ENCODE results near the gene ZNF366. TPM values are rescaled to one million over a fixed set of nuclear protein-coding genes. Genes with fewer than 3 reads are reported as not detected.

The ZNF366 gene
- total RNA-seq, 4 donors from 2014 or later = 2.8 to 6.5 (median 4.9) TPM

DNA sequence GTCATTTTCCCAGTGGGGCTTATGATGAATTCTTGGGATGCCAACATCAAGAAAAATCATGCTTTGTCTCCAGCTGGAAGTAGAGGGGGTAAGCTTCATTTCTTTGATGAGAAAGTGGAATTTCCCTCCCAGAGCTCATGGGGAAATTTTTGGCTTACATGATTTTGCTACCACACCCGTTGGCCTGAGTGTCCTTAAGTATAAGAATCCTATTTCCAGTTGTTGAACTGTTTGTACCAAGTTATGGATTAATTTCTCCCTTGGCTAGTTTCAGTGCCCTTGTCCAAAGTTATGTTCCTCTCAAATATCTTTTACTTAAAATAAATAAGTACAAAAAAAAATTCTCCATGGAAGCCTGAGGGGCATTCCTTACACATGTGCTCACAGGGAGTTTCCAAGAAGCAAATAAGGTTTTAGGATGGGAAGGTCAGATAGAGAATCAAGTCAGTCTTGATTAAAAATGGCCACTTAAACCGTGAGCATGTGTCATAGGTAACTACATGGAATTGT is 104.8 kb downstream of the ZNF366 start:
- H3K27me3 ChIP-seq = no peaks in the 10 kb centered on the region
- peaks cover 5 to 16% (median 11%) of the 10 kb centered on the region in 3 donors for H3K4me1 ChIP-seq
- no peak for TF ChIP-seq POLR2A (IDR thresholded peaks at IDR 0.05)
- TF ChIP-seq, protein P1, sequence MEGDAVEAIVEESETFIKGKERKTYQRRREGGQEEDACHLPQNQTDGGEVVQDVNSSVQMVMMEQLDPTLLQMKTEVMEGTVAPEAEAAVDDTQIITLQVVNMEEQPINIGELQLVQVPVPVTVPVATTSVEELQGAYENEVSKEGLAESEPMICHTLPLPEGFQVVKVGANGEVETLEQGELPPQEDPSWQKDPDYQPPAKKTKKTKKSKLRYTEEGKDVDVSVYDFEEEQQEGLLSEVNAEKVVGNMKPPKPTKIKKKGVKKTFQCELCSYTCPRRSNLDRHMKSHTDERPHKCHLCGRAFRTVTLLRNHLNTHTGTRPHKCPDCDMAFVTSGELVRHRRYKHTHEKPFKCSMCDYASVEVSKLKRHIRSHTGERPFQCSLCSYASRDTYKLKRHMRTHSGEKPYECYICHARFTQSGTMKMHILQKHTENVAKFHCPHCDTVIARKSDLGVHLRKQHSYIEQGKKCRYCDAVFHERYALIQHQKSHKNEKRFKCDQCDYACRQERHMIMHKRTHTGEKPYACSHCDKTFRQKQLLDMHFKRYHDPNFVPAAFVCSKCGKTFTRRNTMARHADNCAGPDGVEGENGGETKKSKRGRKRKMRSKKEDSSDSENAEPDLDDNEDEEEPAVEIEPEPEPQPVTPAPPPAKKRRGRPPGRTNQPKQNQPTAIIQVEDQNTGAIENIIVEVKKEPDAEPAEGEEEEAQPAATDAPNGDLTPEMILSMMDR (IDR thresholded peaks at IDR 0.05) = no peak
- TF ChIP-seq POLR2AphosphoS5 (IDR thresholded peaks at IDR 0.05) = peak; percentile 72
- no peak for TF ChIP-seq EP300 (IDR thresholded peaks at IDR 0.05)
- H3K27ac ChIP-seq = peak overlapping the region; percentile 56 to 71 (median 68)
- H3K36me3 ChIP-seq = no peaks in the 10 kb centered on the region
- peaks cover 0 to 22% (median 3%) of the 10 kb centered on the region in 3 donors for H3K9me3 ChIP-seq
- 3 to 27% methylated on average over 2 of the region's 2 CpGs for WGBS, 2 donors (ENCODE audit: low coverage in 1 of 2)
- peak; percentile 77 for ATAC-seq
- no peak overlapping the region for H3K4me3 ChIP-seq

DNA sequence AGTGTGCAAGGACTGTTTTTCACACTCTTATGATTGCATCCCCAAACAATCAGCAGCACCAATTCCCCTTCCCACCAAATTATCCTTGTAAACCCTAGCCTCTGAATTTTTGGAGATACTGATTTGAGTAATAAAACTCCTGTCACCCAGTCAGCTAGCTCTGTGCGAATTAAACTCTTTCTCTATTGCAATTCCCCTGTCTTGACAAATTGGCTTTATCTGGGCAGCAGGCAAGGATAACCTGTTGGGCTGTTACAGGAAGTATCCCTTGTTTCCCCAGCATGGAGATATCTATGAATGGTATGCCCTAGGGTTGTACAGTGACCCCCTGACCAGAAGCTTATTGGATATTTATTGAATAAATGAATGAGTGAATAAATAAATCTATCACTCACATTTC is 106.3 kb downstream of the ZNF366 start:
- no peak for ATAC-seq
- Histone ChIP-seq H3K36me3 (no peaks in the 10 kb centered on the region), H3K27me3 (no peaks in the 10 kb centered on the region), H3K27ac (no peak overlapping the region), H3K9me3 (peaks cover 0 to 22% (median 3%) of the 10 kb centered on the region in 3 donors), H3K4me3 (no peak overlapping the region), H3K4me1 (peaks cover 5 to 16% (median 11%) of the 10 kb centered on the region in 3 donors)
- WGBS, 2 donors (ENCODE audit: low coverage in 1 of 2) = 33 to 100% methylated on average over 1 of the region's 1 CpG
- TF ChIP-seq POLR2A (IDR thresholded peaks at IDR 0.05) (no peak), POLR2AphosphoS5 (IDR thresholded peaks at IDR 0.05) (no peak), EP300 (IDR thresholded peaks at IDR 0.05) (no peak)
- TF ChIP-seq, protein P1 (IDR thresholded peaks at IDR 0.05) = no peak

DNA sequence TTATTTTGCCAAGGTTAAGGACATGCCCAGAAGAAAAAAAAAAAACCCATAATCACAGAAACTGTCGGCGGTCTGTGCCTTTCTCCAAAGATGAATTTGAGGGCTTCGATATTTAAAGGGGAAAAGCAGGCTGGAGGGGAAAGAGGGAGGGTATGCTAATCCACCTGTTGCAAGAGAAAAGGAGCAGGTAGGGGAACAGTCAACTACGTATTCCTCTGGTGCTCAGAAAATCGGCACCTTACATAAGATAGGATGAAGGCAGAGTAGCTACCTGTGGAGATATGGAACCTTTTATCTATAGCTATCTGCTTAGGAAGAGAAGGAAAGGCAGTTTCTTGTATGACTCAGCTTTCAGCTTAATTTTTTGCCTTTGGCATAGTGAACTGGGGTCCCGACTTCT is 109.4 kb downstream of the ZNF366 start:
- no peak for TF ChIP-seq EP300 (IDR thresholded peaks at IDR 0.05)
- TF ChIP-seq POLR2A (IDR thresholded peaks at IDR 0.05) = no peak
- no peak for ATAC-seq
- Histone ChIP-seq H3K4me1 (peaks cover 5 to 13% (median 7%) of the 10 kb centered on the region in 3 donors), H3K27ac (no peak overlapping the region), H3K4me3 (no peak overlapping the region), H3K27me3 (no peaks in the 10 kb centered on the region), H3K36me3 (no peaks in the 10 kb centered on the region), H3K9me3 (peaks cover 0 to 22% (median 3%) of the 10 kb centered on the region in 3 donors)
- 72 to 76% methylated on average over 4 to 6 of the region's 6 CpGs for WGBS, 2 donors (ENCODE audit: low coverage in 1 of 2)

DNA sequence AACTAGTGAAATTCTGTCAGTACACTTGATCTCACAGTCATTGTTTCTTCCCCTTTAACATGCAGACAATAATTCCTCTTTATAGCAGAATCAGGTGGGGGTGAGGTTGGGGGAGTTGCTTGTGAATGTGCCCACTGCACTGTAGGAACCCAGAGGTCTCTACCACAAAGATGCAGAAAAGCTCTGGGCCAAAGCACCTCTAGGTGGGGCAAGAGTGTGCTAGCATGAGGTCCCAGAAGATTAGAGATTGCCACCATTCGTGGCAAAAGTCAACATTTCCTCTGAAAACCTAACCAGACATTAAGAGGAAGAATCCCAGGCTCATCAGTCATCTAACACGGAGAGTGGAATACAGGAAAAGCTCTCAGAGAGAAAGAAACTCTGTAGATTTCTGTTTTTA is 112.5 kb downstream of the ZNF366 start:
- Histone ChIP-seq H3K36me3 (no peaks in the 10 kb centered on the region), H3K27ac (no peak overlapping the region), H3K27me3 (no peaks in the 10 kb centered on the region), H3K4me3 (no peak overlapping the region), H3K4me1 (peaks cover 7 to 32% (median 8%) of the 10 kb centered on the region in 3 donors), H3K9me3 (peaks cover 0 to under 1% (median 0%) of the 10 kb centered on the region in 3 donors)
- TF ChIP-seq, protein P1 (IDR thresholded peaks at IDR 0.05) = peak in 2 of 4 experiments; percentile 17 to 35
- TF ChIP-seq POLR2AphosphoS5 (IDR thresholded peaks at IDR 0.05) = no peak
- no peak for TF ChIP-seq POLR2A (IDR thresholded peaks at IDR 0.05)
- no peak for TF ChIP-seq EP300 (IDR thresholded peaks at IDR 0.05)
- ATAC-seq = no peak
- WGBS, 2 donors (ENCODE audit: low coverage in 1 of 2) = 29 to 30% methylated on average over 2 of the region's 2 CpGs

DNA sequence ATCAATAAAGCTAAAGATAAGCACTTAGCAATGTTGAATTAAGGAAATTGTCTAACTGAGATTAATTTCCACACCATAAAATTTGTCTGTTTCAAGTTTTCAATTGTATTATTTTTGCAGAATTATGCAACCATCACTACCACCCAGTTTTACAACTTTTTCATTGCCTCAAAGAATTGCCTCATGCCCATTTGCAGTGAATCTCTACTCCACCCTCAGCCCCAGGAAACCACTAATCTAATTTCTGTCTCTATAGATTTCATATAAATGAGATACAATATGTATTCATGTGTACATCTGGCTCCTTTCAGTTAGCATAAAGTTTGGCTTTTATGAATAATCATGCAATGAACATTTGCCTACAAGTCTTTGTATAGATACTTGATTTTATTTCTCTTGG is 114.2 kb downstream of the ZNF366 start:
- TF ChIP-seq EP300 (IDR thresholded peaks at IDR 0.05) (no peak), POLR2AphosphoS5 (IDR thresholded peaks at IDR 0.05) (no peak), POLR2A (IDR thresholded peaks at IDR 0.05) (no peak)
- TF ChIP-seq, protein P1 (IDR thresholded peaks at IDR 0.05) = no peak
- H3K36me3 ChIP-seq = no peaks in the 10 kb centered on the region
- no peak overlapping the region for H3K4me3 ChIP-seq
- ATAC-seq = no peak
- peaks cover 7 to 42% (median 8%) of the 10 kb centered on the region in 3 donors for H3K4me1 ChIP-seq
- H3K9me3 ChIP-seq = no peaks in the 10 kb centered on the region
- H3K27ac ChIP-seq = peak overlapping the region; percentile 29 to 73 (median 65)
- H3K27me3 ChIP-seq = no peaks in the 10 kb centered on the region

Other genes starting within 250 kb of the ZNF366 start
- gene MRPS27, start 187.2 kb downstream of the ZNF366 start, total RNA-seq = 10 to 100 TPM; 48.6 to 57.9 (median 55.1) TPM
- gene PTCD2, start 187.0 kb downstream of the ZNF366 start, total RNA-seq = 1 to 10 TPM; 2.7 to 7.2 (median 5.4) TPM